SK-N-SH (cell line): Measurements from ENCODE around the gene AVPR1B. TPM values are rescaled to one million over a fixed set of nuclear protein-coding genes. Genes with fewer than 3 reads are reported as not detected.

Experiments
- CTCF ChIA-PET: fragments of 300-600, 350-600 bp; formaldehyde crosslinking; extraction: SDS; loops from one replicate; lab custom pipeline; 2021; lab: Yijun Ruan, JAX
- POLR2A ChIA-PET: fragments of 350-600 bp; sonication (Branson Sonifier 250); formaldehyde crosslinking; extraction: SDS; loops from one replicate; lab custom pipeline; 2020; ENCODE audit warnings: antibody characterized with exemption, inconsistent platforms; lab: Yijun Ruan, JAX
- DNase-seq: peaks from one replicate; pipeline ENCODE4 v3.0.0; 2012
- H2AFZ ChIP-seq: fragments of 200-600 bp; sonication (generic); 2 replicates; pipeline ENCODE4 v1.8.1; 2016; ENCODE audit warnings: antibody characterized with exemption, mild to moderate bottlenecking, low read depth
- H3F3A ChIP-seq: fragments of 200-600 bp; sonication (generic); replicated peaks from 2 replicates; pipeline ENCODE3; 2016; ENCODE audit warnings: antibody characterized with exemption, mild to moderate bottlenecking; ENCODE audit not compliant: insufficient read depth
- H3K27ac ChIP-seq, 2 experiments: fragments of 200-500 bp in 1 of 2; fragments of 200-600 bp in 1 of 2; sonication (Bioruptor generic) in 1 of 2; sonication (generic), shearing (Covaris generic) in 1 of 2; 2 replicates each; pipeline versions ENCODE4 v1.5.1 to v1.6.1; 2014 to 2016; ENCODE audit warnings: low read depth in 2 of 2, inconsistent platforms in 1 of 2, low read length in 1 of 2, mild to moderate bottlenecking in 1 of 2, mixed read lengths in 1 of 2
- H3K27me3 ChIP-seq: fragments of 200-600 bp; sonication (generic), shearing (Covaris generic); 2 replicates; pipeline ENCODE4 v1.6.1; 2016; ENCODE audit warnings: mixed run types; ENCODE audit not compliant: insufficient read depth
- H3K36me3 ChIP-seq, 2 experiments: fragments of 200-500 bp in 1 of 2; fragments of 200-600 bp in 1 of 2; sonication (Bioruptor generic) in 1 of 2; sonication (generic) in 1 of 2; replicated peaks in 1 of 2; 2 replicates each; pipeline versions ENCODE3 to v1.5.1; 2014 to 2016; ENCODE audit warnings: low read length in 1 of 2, mild to moderate bottlenecking in 1 of 2; ENCODE audit not compliant: insufficient read depth in 2 of 2, control insufficient read depth in 1 of 2
- H3K4me1 ChIP-seq, 2 experiments: fragments of 200-500 bp in 1 of 2; fragments of 200-600 bp in 1 of 2; sonication (Bioruptor generic) in 1 of 2; sonication (generic), shearing (Covaris generic) in 1 of 2; 2 replicates each; pipeline versions ENCODE4 v1.5.1 to v1.6.1; 2014 to 2016; ENCODE audit warnings: low read depth in 1 of 2, low read length in 1 of 2, mixed run types in 1 of 2; ENCODE audit not compliant: insufficient read depth in 2 of 2, control insufficient read depth in 1 of 2
- H3K4me2 ChIP-seq: fragments of 200-600 bp; sonication (generic), shearing (Covaris generic); 2 replicates; pipeline ENCODE4 v1.6.1; 2017; ENCODE audit warnings: mixed run types
- H3K4me3 ChIP-seq, 2 experiments: fragments of 200-500 bp in 1 of 2; fragments of 200-600 bp in 1 of 2; sonication (Bioruptor generic) in 1 of 2; sonication (generic), shearing (Covaris generic) in 1 of 2; 2 replicates each; pipeline versions ENCODE4 v1.5.1 to v1.8.1; 2014 to 2016; ENCODE audit warnings: low read depth in 2 of 2, inconsistent platforms in 1 of 2, low read length in 1 of 2, mild to moderate bottlenecking in 1 of 2, mixed read lengths in 1 of 2, moderate library complexity in 1 of 2
- H3K79me2 ChIP-seq: fragments of 200-600 bp; sonication (generic); 2 replicates; pipeline ENCODE4 v1.8.1; 2017; ENCODE audit warnings: mild to moderate bottlenecking; ENCODE audit not compliant: insufficient read depth
- H3K9ac ChIP-seq: fragments of 200-600 bp; sonication (generic); 2 replicates; pipeline ENCODE4 v1.6.1; 2017; ENCODE audit warnings: mixed run types
- H3K9me2 ChIP-seq: fragments of 200-600 bp; sonication (generic); 2 replicates; pipeline ENCODE4 v1.6.1; 2017; ENCODE audit warnings: mixed run types
- H3K9me3 ChIP-seq: fragments of 200-600 bp; sonication (generic); 2 replicates; pipeline ENCODE4 v1.6.1; 2017; ENCODE audit warnings: mixed run types, mild to moderate bottlenecking, moderate library complexity
- H4K20me1 ChIP-seq: fragments of 200-600 bp; sonication (generic); 2 replicates; pipeline ENCODE4 v1.6.1; 2017; ENCODE audit warnings: mild to moderate bottlenecking, mixed run types; ENCODE audit not compliant: insufficient read depth
- CHD2 ChIP-seq: fragments of 150-350 bp; IDR thresholded peaks from 2 replicates; pipeline ENCODE4 v1.6.1; 2018; ENCODE audit warnings: low read length; ENCODE audit not compliant: partially characterized antibody
- FOXM1 ChIP-seq: IDR thresholded peaks from 2 replicates; pipeline ENCODE4 v1.4.0; 2012; ENCODE audit warnings: low read depth, mild to moderate bottlenecking
- GATA2 ChIP-seq: sonication (generic); formaldehyde crosslinking; IDR thresholded peaks from 2 replicates; pipeline ENCODE4 v1.5.0; 2020; ENCODE audit warnings: mild to moderate bottlenecking, missing genetic modification reagents
- MEF2A ChIP-seq: IDR thresholded peaks from 2 replicates; pipeline ENCODE4 v1.4.0; 2012; ENCODE audit warnings: low read depth, borderline replicate concordance
- MXI1 ChIP-seq: IDR thresholded peaks from 2 replicates; pipeline ENCODE4 v1.6.1; 2012; ENCODE audit warnings: mild to moderate bottlenecking, low read depth, low read length, improper control_type of control experiment
- NFIC ChIP-seq: IDR thresholded peaks from 2 replicates; pipeline ENCODE4 v1.4.0; 2012; ENCODE audit warnings: borderline replicate concordance
- NRF1 ChIP-seq: IDR thresholded peaks from 2 replicates; pipeline ENCODE4 v1.6.1; 2012; ENCODE audit warnings: low read depth, mild to moderate bottlenecking, low read length
- RAD21 ChIP-seq: IDR thresholded peaks from 2 replicates; pipeline ENCODE4 v1.6.1; 2012; ENCODE audit warnings: mild to moderate bottlenecking, low read length
- RXRA ChIP-seq: IDR thresholded peaks from 2 replicates; pipeline ENCODE4 v1.4.0; 2012; ENCODE audit warnings: low read depth, mild to moderate bottlenecking, borderline replicate concordance
- SMC3 ChIP-seq: IDR thresholded peaks from 2 replicates; pipeline ENCODE4 v1.6.1; 2012; ENCODE audit warnings: low read depth, low read length, improper control_type of control experiment
- TAF1 ChIP-seq: IDR thresholded peaks from 2 replicates; pipeline ENCODE4 v1.6.1; 2012; ENCODE audit warnings: low read depth, mild to moderate bottlenecking, low read length, moderate library complexity, borderline replicate concordance
- TCF12 ChIP-seq: IDR thresholded peaks from 2 replicates; pipeline ENCODE4 v1.4.0; 2012
- TEAD4 ChIP-seq: IDR thresholded peaks from 2 replicates; pipeline ENCODE4 v1.4.0; 2012; ENCODE audit warnings: mild to moderate bottlenecking, borderline replicate concordance; ENCODE audit not compliant: insufficient read depth
- YY1 ChIP-seq: IDR thresholded peaks from 2 replicates; pipeline ENCODE4 v1.4.0; 2012; ENCODE audit warnings: low read depth, mild to moderate bottlenecking
- WGBS: methylation state at CpG from one replicate; pipeline ENCODE4 v1.1.6; 2017; ENCODE audit warnings: low lambda C conversion rate; 5-methylcytosine and 5-hydroxymethylcytosine counted together
- polyA plus RNA-seq, 3 experiments: library from polyadenylated mRNA; depleted of rRNA; stranded (reverse); fragments of >200 nt; gene quantifications; 2 replicates each; pipeline ENCODE4 v1.2.3, GENCODE V29; 2012
- TF ChIP-seq, protein P1 (sequence below): IDR thresholded peaks from 2 replicates; pipeline ENCODE4 v1.4.0; 2012; ENCODE audit warnings: low read depth, borderline replicate concordance
- TF ChIP-seq, protein P2 (sequence below): IDR thresholded peaks from 2 replicates; pipeline ENCODE4; 2012
- TF ChIP-seq, protein P3 (sequence below): fragments of 150-350 bp; IDR thresholded peaks from 2 replicates; pipeline ENCODE4 v1.6.1; 2016; ENCODE audit warnings: mild to moderate bottlenecking, low read depth, low read length

AVPR1B gene
- polyA plus RNA-seq, 1 of the 3 experiments (the other 2 are of a cell fraction): not detected

DNA sequence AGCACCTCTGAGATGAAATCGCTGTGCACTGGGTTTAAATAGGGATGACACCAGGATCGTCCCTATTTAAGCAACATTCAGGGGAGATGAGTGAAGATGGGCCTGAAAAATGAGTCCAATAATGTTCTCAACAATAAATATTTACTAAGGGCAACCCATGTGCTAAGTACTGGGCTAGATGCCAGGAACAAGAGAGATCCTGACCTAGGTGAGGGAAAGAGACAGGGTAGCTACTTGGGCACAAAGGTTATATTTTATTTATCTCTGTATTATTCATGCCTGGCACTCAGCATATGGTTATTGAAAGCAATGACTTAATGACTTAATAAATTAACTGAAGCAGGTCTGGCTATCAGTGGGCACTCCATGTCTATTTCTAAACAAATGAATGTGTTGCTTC lies 27.4 kb upstream of the AVPR1B start:
- H3K27me3 ChIP-seq: peaks cover 44% of the 10 kb centered on the region
- no peak overlapping the region for H3K9ac ChIP-seq
- POLR2A ChIA-PET: no interaction called here
- no peaks in the 10 kb centered on the region for H3K36me3 ChIP-seq
- DNase-seq: no peak
- H3K4me3 ChIP-seq: no peak overlapping the region
- TF ChIP-seq FOXM1 (no peak), SMC3 (no peak), GATA2 (CRISPR knock-in tag) (no peak), CHD2 (no peak), NRF1 (no peak), MEF2A (no peak), RXRA (no peak), TEAD4 (no peak), NFIC (no peak), RAD21 (no peak), MXI1 (no peak), TAF1 (no peak), TCF12 (no peak), YY1 (no peak)
- TF ChIP-seq, protein P1, sequence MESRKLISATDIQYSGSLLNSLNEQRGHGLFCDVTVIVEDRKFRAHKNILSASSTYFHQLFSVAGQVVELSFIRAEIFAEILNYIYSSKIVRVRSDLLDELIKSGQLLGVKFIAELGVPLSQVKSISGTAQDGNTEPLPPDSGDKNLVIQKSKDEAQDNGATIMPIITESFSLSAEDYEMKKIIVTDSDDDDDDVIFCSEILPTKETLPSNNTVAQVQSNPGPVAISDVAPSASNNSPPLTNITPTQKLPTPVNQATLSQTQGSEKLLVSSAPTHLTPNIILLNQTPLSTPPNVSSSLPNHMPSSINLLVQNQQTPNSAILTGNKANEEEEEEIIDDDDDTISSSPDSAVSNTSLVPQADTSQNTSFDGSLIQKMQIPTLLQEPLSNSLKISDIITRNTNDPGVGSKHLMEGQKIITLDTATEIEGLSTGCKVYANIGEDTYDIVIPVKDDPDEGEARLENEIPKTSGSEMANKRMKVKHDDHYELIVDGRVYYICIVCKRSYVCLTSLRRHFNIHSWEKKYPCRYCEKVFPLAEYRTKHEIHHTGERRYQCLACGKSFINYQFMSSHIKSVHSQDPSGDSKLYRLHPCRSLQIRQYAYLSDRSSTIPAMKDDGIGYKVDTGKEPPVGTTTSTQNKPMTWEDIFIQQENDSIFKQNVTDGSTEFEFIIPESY: no peak
- TF ChIP-seq, protein P2, sequence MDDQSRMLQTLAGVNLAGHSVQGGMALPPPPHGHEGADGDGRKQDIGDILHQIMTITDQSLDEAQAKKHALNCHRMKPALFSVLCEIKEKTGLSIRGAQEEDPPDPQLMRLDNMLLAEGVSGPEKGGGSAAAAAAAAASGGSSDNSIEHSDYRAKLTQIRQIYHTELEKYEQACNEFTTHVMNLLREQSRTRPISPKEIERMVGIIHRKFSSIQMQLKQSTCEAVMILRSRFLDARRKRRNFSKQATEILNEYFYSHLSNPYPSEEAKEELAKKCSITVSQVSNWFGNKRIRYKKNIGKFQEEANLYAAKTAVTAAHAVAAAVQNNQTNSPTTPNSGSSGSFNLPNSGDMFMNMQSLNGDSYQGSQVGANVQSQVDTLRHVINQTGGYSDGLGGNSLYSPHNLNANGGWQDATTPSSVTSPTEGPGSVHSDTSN: no peak
- TF ChIP-seq, protein P3, sequence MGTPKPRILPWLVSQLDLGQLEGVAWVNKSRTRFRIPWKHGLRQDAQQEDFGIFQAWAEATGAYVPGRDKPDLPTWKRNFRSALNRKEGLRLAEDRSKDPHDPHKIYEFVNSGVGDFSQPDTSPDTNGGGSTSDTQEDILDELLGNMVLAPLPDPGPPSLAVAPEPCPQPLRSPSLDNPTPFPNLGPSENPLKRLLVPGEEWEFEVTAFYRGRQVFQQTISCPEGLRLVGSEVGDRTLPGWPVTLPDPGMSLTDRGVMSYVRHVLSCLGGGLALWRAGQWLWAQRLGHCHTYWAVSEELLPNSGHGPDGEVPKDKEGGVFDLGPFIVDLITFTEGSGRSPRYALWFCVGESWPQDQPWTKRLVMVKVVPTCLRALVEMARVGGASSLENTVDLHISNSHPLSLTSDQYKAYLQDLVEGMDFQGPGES: no peak
- no peaks in the 10 kb centered on the region for H4K20me1 ChIP-seq
- H3K79me2 ChIP-seq: no peaks in the 10 kb centered on the region
- CTCF ChIA-PET: interaction anchor here (0.8 kb wide), 1 partner anchor 576 kb away, joined by 3 read pairs; a partner anchor contains a TSS
- H3K27ac ChIP-seq: no peak overlapping the region
- no peak overlapping the region for H3K4me2 ChIP-seq
- no peaks in the 10 kb centered on the region for H3K4me1 ChIP-seq
- H2AFZ ChIP-seq: no peak overlapping the region
- no peaks in the 10 kb centered on the region for H3K9me2 ChIP-seq
- H3F3A ChIP-seq: no peaks in the 10 kb centered on the region
- 57% methylated on average over 2 of the region's 2 CpGs for WGBS
- H3K9me3 ChIP-seq: no peaks in the 10 kb centered on the region
